Stimulated activated naive CD4-positive, alpha-beta T cell treated with Interleukin-2 at 50 U/mL for 16 hours (primary cell): ENCODE data around the gene CHRM4.
"Not testable (repeated sequence)": the region's sequence is repeated elsewhere in the genome, so short reads cannot be mapped to it uniquely, and the experiment has no call there.

Source experiments
- DNase-seq: peaks from one replicate; lab custom pipeline; 2025; lab: John Stamatoyannopoulos, UW

The CHRM4 gene

DNA sequence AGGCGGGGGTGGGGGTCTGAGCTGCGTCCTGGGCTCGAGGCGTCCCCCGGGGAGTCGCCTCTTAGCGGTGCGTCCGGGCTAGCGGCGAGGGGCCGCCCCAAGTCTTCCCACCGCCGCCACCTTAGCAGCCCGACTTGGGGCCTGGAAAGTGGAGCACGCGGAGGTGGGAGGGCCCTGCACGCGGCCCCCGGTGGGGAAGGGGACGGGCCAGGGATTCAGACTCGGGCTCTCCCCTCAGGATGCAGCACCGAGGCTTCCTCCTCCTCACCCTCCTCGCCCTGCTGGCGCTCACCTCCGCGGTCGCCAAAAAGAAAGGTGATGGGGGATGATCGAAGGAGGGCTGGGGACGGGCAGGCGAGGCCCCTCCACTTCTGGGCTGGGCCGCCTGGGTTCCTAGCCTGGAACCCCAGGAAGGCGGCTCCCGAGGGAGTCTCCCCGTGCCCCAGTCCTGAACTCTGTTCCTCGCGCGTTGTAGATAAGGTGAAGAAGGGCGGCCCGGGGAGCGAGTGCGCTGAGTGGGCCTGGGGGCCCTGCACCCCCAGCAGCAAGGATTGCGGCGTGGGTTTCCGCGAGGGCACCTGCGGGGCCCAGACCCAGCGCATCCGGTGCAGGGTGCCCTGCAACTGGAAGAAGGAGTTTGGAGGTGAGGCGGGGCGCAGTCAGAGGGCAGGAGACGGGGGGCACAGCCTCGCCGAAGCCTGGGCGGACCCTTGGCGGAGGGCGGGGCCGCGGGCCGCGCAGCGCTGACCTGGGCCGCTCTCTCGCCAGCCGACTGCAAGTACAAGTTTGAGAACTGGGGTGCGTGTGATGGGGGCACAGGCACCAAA lies 9.5 kb downstream of the CHRM4 start:
- DNase-seq = peak; percentile 13

DNA sequence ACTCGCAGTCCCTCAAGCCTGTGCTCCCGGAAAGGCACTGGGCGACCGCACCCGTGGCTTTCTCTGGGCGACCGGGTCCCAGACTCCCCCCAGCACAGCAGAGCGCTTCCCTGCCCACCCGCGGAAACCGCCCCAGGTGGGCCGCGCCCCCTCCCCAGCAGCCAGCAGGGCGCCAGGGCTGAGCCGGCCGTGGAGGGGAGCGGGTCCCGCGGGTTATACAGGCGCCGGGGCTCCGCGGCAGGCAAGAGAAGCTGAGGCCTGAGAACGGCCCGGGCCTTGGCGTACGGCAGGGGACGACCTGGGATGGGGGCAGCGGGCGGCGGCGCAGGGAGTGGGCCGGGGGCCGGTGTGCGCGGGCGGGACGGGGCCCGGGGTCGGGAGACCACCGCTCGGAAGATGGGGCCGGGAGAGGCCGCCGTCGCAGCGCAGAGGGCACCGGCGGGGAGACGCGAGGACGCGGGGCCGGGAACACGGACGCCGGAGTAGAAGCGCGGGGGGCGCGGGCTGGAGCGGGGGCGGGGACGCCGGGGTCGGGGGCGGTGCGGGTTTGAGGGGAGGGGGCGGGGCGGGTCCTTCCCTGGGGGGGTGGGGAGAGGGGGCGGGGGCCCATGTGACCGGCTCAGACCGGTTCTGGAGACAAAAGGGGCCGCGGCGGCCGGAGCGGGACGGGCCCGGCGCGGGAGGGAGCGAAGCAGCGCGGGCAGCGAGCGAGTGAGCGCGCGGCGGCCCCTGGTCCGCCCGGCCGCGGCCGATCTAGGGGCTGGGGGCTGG lies 10.3 kb downstream of the CHRM4 start, which contains the start of gene MDK:
Gene MDK, plus strand, starts transcription at position 622 of the 771 bp plus-strand sequence. CDS start 389 bp downstream, outside the sequence.
- DNase-seq = no peak

DNA sequence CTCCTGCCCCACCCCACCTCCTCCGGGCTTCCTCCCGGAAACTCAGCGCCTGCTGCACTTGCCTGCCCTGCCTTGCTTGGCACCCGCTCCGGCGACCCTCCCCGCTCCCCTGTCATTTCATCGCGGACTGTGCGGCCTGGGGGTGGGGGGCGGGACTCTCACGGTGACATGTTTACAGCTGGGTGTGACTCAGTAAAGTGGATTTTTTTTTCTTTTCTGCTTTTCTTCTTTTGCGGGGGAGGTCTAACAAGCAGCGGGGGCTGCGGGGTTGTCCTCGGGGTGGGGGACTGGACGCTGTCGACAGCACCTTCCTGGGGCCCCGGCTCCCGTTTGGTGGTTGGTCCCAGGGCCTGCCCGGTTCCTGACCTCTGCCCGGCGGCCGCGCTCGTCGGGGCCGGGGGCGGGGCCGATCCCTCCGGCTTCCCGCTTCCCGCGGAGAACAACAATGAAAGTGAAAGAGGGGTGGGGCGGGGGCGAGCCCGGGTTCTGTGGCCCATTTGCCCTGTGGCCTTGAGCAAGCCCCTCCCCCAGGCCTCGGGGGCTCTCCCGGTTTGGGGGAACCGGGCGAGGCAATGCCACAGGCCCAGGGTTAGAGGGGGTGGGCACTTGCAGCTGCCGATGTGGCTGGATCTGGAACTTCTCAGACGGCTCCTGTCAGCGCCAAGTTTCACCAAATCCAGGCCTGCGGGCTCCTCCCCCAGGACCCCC lies 11.1 kb downstream of the CHRM4 start:
- DNase-seq = peak; percentile 65

DNA sequence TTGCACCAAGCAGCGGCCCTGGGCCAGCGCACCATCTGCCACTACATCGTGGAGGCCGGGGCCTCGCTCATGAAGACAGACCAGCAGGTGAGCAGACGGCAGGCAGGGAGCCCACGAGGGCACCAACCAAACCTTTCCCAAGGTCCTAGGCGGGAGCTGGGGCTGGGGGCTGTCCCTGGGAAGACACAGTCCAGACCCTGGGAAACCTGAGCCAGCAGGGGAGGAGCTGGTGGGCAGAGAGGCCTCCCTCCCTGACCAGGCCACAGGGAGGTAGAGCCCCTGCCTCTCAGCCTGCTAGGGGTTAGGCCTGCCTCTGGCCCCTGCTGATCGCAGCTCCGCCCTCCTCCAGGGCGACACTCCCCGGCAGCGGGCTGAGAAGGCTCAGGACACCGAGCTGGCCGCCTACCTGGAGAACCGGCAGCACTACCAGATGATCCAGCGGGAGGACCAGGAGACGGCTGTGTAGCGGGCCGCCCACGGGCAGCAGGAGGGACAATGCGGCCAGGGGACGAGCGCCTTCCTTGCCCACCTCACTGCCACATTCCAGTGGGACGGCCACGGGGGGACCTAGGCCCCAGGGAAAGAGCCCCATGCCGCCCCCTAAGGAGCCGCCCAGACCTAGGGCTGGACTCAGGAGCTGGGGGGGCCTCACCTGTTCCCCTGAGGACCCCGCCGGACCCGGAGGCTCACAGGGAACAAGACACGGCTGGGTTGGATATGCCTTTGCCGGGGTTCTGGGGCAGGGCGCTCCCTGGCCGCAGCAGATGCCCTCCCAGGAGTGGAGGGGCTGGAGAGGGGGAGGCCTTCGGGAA lies 11.9 kb downstream of the CHRM4 start:
- not testable (repeated sequence) for DNase-seq

DNA sequence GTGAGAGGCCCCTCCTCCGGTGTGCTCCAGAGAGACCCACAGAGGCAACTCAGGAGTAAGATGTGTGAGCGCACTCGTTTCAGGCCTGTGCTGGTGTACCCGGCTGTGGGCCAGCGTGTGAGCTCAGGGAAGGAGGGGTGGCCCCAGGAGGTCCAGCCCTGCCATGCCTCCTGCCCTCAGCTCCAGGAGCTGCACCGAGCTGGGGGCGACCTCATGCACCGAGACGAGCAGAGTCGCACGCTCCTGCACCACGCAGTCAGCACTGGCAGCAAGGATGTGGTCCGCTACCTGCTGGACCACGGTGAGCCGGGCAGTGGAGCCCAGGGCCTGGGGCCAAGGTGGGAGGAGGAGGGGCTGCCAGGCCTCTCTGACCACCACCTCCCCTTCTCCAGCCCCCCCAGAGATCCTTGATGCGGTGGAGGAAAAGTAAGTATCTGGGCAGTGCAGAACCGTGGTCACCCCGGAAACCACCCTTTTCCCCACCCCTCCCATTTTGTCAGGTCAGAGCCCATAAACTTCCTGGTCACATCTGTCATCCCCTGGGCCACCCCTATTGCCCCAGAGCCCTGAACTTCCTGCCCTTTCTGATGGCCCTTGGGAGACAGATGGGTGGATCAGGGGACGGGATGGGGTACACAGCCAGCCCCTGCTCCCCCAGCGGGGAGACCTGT lies 12.6 kb downstream of the CHRM4 start:
- no peak for DNase-seq

DNA sequence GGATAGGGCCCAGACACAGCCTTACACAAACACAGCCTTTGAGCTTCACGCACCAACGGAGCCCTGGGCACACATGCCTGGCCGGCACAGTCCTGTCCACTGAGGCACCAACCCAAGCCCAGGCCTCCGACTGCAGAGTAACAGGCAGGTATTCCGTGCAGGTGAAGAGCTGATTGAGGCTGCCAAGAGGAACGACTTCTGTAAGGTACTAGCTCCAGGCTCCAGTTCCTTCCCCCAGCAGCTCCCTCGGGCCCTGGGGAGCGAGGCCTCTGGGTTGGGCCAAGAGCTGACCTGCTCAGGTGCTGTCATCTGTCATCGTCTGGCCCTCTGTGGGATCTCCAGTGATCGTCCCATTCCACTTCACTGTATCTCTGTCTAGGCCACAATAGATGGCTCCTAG lies 13.3 kb downstream of the CHRM4 start:
- DNase-seq = no peak

DNA sequence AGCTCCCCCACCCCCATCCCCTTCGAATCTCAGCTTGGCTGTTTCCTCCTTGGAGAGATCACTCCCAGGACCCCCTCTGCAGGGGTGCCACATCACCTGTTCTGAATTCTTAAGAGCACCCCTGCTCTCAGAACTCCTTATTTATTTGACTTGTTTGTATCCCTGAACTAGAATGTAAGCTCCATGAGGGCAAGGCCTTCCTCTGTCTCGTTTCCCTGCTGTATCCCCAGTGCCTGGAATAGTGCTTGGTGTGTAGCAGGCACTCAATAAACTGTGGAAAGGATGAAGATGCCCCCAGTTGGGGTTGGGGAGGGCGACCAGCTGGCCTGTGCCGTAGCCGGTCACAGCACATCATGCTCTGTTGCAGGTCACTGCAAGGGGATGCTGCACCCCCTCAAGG lies 13.7 kb downstream of the CHRM4 start:
- DNase-seq = no peak

DNA sequence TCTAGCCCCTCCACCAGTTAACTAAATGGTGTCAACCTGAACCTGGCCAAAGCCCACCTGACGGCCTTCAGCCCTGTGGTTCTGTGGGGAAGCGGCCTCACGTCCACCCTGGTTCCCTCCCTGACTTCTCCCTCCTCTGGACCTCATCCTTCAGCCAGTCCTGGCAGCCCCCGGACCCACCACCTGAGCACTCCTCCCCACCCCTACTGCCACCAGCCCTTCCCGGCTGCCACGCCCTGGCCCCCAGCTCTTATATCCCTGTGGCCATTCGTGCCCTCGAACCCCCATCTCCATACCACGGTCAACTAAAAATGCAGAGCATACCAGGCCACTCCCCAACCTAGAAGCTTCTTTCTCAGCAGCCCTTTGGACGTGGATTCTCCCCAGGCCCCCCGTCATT lies 14.3 kb downstream of the CHRM4 start:
- DNase-seq = no peak

DNA sequence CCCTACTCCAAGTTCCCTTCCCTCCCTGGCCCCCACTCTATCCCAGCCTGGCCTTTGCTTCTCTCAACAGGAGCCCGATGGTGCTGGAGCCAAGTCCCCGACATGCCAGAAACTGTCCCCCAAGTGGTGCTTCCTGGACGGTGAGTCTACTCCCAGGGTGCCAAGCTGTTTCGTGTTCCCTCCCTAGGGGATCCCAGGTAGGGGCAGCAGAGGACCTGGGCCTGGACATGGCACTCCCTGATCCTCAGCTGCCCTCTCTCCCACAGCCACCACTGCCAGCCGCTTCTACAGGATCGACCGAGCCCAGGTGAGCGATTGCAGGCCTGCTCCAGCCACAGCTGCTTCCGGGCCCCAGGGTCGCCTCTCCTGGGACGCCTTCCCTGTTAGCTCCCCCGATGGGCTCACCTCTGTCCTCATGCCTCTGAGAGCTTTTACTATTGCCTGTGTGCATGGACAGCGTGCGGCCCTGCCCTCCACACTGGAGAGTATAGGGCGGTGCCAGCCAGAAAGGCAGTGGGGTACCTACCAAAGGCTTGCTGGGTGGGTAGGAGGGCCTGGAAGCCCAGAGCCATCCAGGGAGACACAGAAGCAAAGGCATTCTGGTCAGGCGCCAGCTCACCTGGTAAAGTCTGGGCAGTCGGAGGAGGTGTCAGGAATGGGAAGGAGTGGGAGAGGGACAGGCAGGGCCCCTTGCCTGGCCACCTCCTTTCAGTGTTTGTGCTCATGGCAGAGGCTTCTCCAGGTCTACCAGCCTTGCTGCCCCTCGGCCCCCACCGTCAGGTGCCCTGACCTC lies 15.1 kb downstream of the CHRM4 start:
- DNase-seq = no peak

DNA sequence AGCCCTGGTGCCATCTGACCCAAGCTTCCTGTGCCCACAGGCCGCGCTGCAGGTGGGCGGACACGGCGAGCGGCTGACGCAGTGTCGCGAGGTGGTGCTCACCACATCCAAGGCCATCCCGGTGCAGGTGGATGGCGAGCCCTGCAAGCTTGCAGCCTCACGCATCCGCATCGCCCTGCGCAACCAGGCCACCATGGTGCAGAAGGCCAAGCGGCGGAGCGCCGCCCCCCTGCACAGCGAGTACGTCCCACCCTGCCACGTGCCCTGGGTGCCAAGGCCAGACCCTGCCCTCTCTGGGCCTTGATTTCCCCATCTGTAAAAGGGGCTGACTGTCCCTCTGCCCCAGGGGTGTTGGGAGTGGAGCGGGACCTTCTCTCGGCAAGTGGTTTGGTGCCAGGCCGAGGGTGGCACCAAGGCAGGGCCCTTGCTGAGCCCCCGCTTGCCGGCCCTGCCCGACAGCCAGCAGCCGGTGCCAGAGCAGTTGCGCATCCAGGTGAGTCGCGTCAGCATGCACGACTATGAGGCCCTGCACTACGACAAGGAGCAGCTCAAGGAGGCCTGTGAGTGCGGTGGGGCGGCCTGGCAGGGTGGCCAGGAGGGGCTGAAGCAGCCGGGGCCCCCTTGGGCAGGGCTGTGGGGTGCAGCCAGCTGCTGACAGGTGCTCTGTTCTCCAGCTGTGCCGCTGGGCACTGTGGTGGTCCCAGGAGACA lies 16.0 kb downstream of the CHRM4 start:
- DNase-seq = no peak

DNA sequence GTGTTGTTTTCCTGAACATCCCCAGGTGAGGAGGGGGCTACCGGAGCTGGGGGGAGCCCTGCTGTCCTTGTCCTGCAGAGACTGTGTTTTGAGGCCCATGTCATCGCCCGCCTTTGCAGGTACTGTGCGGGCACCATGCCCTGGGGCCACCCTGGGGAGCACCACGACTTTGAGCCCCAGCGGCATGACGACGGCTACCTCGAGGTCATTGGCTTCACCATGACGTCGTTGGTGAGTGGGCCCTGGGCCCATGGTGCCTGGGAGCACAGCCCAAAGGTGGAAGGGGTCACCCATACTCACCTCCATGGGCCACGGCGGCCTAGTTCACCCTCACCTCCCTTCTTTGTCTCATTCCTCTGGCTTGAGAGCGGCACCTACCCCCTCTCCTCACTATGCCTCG lies 16.8 kb downstream of the CHRM4 start:
- no peak for DNase-seq

DNA sequence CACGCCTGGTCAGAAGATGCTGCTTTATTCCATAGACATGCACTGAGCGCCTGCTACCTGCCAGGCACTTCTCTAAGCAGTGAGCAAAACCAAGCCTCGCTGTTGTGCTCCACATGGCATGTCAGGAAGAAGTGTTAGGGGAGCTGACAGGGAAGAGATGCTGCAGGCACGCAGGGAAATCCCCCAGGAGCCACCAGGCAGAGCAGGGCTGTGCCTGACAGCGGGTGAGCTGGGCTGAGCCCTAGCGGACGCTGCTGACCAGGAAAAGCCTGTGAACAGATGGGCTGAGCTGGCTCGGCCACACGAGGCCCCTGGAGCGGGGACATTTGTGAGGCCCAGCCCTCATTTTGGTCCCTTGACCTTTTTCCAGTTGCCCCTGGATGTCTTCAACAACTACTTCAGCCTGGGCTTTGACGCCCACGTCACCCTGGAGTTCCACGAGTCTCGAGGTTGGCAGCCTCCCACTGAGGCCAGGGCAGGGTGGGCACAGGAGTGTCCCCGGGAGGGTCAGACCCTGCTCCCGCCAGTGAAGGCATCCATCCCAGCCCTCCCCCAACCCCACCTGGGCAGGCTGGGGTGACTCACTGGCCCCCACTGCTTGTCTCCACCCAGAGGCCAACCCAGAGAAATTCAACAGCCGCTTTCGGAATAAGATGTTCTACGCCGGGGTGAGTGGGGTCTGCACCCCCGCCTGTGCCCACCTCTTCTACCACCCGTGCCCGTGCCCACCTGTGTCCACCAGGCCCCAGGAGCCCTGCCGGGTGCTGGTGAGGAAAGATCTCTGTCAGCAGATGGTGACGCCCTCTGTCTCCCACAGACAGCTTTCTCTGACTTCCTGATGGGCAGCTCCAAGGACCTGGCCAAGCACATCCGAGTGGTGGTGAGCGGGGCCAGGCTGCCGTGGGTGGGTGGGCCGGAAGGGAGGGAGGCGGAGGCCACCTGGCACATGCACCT lies 17.5 kb downstream of the CHRM4 start:
- DNase-seq = no peak

DNA sequence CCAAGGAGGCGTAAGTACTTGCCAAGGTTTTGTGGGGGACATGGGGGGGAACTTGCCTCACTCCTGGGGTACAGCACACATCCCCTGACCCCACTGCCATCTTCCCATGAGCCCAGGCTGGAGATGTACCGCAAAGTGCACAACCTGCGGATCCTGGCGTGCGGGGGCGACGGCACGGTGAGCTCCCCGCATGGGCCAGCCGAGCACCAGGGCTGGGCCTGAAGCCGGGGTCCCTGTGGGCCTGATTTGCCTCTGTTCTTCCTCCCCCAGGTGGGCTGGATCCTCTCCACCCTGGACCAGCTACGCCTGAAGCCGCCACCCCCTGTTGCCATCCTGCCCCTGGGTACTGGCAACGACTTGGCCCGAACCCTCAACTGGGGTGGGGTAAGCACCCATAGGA lies 19.1 kb downstream of the CHRM4 start:
- DNase-seq = not testable (repeated sequence)

DNA sequence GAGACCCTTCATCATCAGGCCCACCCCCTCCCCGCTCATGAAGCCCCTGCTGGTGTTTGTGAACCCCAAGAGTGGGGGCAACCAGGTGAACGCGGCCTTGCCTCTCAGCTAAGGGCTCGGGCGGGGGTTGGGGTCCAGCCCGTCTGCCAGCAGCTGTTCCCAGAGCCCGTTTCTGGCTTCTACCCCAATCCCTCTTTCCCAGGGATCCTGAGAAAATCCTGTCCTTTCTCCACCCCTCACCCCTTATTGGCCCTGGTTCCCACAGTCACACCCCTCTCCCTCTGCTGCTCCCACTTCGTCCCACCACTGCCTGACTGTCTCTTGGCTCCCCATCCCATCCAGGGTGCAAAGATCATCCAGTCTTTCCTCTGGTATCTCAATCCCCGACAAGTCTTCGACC lies 19.5 kb downstream of the CHRM4 start:
- no peak for DNase-seq

DNA sequence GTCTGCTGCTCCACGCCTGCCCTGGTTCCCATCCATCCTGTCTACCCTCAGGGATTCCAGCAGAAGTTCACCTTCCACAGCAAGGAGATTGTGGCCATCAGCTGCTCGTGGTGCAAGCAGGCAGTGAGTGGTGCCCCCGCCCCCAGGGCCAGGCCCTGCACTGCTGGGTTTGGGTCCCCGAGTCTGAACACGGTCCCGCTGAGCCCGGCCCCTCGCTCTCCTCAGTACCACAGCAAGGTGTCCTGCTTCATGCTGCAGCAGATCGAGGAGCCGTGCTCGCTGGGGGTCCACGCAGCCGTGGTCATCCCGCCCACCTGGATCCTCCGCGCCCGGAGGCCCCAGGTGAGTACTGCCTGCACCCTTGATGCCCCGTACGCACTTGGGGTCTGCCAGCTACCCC lies 20.3 kb downstream of the CHRM4 start:
- DNase-seq = not testable (repeated sequence)

DNA sequence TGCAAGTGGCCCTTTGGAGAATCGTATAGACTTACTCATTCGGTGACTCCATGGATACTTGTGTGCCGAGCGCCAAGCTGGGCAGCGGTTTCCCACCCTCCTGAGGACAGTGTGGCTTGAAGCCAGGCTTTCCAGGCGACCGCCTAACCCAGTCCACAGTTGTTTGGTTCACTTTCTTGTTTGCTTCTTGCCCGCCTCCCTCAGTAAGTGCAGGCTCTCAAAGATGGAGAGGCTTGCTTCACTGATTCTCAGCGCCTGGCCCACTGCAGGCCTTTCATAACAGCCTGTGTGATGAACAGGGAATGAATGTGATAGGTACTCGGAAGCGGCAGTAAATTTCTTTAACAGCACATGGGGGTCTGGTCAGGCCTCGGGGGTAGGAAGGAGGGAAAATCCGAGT lies 21.3 kb downstream of the CHRM4 start:
- DNase-seq = no peak

DNA sequence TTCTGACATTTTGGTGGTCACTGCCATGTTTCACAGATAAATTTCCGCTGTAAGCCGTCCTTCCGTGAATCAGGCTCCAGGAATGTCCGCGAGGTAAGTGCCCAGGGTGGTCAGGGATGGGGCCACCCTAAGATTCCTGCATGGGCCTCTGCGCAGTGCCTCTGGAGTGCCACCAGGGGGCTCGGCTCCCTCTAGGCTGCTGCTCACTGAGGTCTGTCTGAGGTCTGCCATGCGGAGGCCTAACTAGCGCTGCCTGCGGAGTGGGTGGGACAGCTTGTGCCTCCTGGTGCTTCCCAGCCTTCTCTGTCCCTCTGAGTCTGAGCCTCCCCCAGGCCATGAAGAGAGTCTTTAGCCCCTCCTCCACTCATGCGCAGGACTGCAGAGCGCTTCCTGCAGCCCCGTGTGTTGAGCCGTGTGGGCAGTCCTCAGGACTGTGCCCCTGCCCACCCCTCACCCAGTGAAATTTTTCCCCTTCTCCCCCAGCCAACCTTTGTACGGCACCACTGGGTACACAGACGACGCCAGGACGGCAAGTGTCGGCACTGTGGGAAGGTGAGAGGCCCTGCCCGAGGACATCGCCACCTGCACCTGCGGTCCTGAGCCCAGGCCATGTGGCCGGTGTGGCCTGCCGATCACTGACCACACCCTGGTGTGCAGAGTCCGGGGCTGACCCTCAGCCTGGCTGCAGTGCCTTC lies 22.0 kb downstream of the CHRM4 start:
- peak; percentile 52 for DNase-seq

DNA sequence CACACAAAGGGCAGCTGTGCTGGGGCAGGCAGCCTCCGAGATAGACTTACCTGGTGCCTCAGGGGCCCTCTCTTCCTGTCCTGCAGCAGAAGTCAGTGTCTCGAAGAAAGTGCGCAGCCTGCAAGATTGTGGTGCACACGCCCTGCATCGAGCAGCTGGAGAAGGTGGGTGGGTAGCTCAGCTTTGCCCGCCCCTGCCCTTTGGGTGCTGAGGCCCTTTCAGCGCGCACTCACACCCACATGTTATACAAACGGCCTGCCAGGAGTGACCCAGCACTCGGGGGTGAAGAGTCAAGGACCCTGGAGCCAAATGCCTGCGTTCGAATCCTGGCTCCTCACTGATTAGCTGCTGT lies 23.7 kb downstream of the CHRM4 start:
- DNase-seq = no peak
